IMR-90 (cell line): ENCODE data around the gene OBP2A. TPM values are rescaled to one million over a fixed set of nuclear protein-coding genes. Genes with fewer than 3 reads are reported as not detected.
"Not testable (repeated sequence)": the region's sequence is repeated elsewhere in the genome, so short reads cannot be mapped to it uniquely, and the experiment has no call there.

Experiments used
- ATAC-seq: fragments of 200-7000 bp; cut with Tn5 transposase; 2 replicates; pipeline ENCODE4 v1.9.1; 2020; ENCODE audit warnings: low read depth, mild to moderate bottlenecking, moderate library complexity
- BruUV-seq: library from RNA; stranded (reverse); fragments of 400-500 nt; replicated peaks from 2 replicates; lab custom pipeline; 2021; lab: Mats Ljungman, UMichigan
- CTCF ChIA-PET: fragments of 300-600 bp; formaldehyde crosslinking; extraction: SDS; loops from one replicate; lab custom pipeline; 2021; ENCODE audit warnings: antibody characterized with exemption; lab: Yijun Ruan, JAX
- POLR2A ChIA-PET: fragments of 300-600 bp; sonication (Branson Sonifier 250); formaldehyde crosslinking; loops from one replicate; lab custom pipeline; 2022; ENCODE audit warnings: antibody characterized with exemption; ENCODE audit not compliant: unreplicated experiment; lab: Charles Lee
- DNase-seq: peaks from one replicate; pipeline ENCODE4 v3.0.0; 2013
- H2AFZ ChIP-seq: replicated peaks from 2 replicates; pipeline ENCODE3; 2013; ENCODE audit warnings: low read length, mild to moderate bottlenecking; ENCODE audit not compliant: poor library complexity
- H2AK5ac ChIP-seq: 2 replicates; pipeline ENCODE4 v1.6.1; 2013; ENCODE audit warnings: low read depth, low read length, inconsistent platforms
- H2AK9ac ChIP-seq: replicated peaks from 2 replicates; pipeline ENCODE3; 2013; ENCODE audit warnings: mild to moderate bottlenecking, low read depth, low read length, moderate library complexity; ENCODE audit not compliant: poor library complexity
- H2BK120ac ChIP-seq: 2 replicates; pipeline ENCODE4 v1.6.1; 2013; ENCODE audit warnings: low read depth, low read length, inconsistent platforms
- H2BK15ac ChIP-seq: 3 replicates; pipeline ENCODE4 v1.6.1; 2013; ENCODE audit warnings: low read depth, low read length, inconsistent platforms
- H2BK20ac ChIP-seq: 2 replicates; pipeline ENCODE4 v1.6.1; 2013; ENCODE audit warnings: low read depth, mild to moderate bottlenecking, inconsistent platforms, low read length, moderate library complexity
- H2BK5ac ChIP-seq: 2 replicates; pipeline ENCODE4 v1.6.1; 2013; ENCODE audit warnings: mild to moderate bottlenecking, low read depth, low read length, inconsistent platforms; ENCODE audit not compliant: poor library complexity, severe bottlenecking
- H3K14ac ChIP-seq: replicated peaks from 2 replicates; pipeline ENCODE4 v1.6.1; 2013; ENCODE audit warnings: low read depth, low read length, inconsistent platforms
- H3K18ac ChIP-seq: 2 replicates; pipeline ENCODE4 v1.6.1; 2013; ENCODE audit warnings: low read depth, low read length, control low read depth
- H3K23ac ChIP-seq: 2 replicates; pipeline ENCODE4 v1.6.1; 2013; ENCODE audit warnings: low read depth, low read length, inconsistent platforms
- H3K27ac ChIP-seq: 2 replicates; pipeline ENCODE4 v1.5.1; 2013; ENCODE audit warnings: mild to moderate bottlenecking, control low read depth, low read length; ENCODE audit not compliant: insufficient read depth
- H3K27me3 ChIP-seq: 2 replicates; pipeline ENCODE4 v1.6.1; 2013; ENCODE audit warnings: low read length; ENCODE audit not compliant: control insufficient read depth, insufficient read depth
- H3K36me3 ChIP-seq: 2 replicates; pipeline ENCODE4 v1.6.1; 2013; ENCODE audit warnings: low read length, mixed read lengths; ENCODE audit not compliant: control insufficient read depth, insufficient read depth
- H3K4ac ChIP-seq: 2 replicates; pipeline ENCODE4 v1.6.1; 2013; ENCODE audit warnings: low read depth, low read length, inconsistent platforms
- H3K4me1 ChIP-seq: 2 replicates; pipeline ENCODE4 v1.6.1; 2013; ENCODE audit warnings: low read length, mixed read lengths; ENCODE audit not compliant: control insufficient read depth, insufficient read depth
- H3K4me2 ChIP-seq: 2 replicates; pipeline ENCODE4 v1.6.1; 2013; ENCODE audit warnings: low read depth, mild to moderate bottlenecking, control low read depth, low read length, moderate library complexity
- H3K4me3 ChIP-seq: 2 replicates; pipeline ENCODE4 v1.5.1; 2013; ENCODE audit warnings: low read depth, mild to moderate bottlenecking, control low read depth, low read length, moderate library complexity; ENCODE audit not compliant: insufficient read depth
- H3K56ac ChIP-seq: 2 replicates; pipeline ENCODE4 v1.6.1; 2013; ENCODE audit warnings: low read length, inconsistent platforms; ENCODE audit not compliant: insufficient read depth; ENCODE audit errors: extremely low read depth
- H3K79me1 ChIP-seq, 2 experiments: 2 replicates each; pipeline ENCODE4 v1.6.1; 2013; ENCODE audit warnings: low read length in 2 of 2, inconsistent platforms in 1 of 2, low read depth in 1 of 2
- H3K9ac ChIP-seq: 2 replicates; pipeline ENCODE4 v1.6.1; 2013; ENCODE audit warnings: low read depth, low read length, control low read depth
- H3K9me1 ChIP-seq: 2 replicates; pipeline ENCODE4 v1.6.1; 2013; ENCODE audit warnings: low read length, inconsistent platforms; ENCODE audit not compliant: insufficient read depth
- H3K9me3 ChIP-seq: 2 replicates; pipeline ENCODE4 v1.6.1; 2013; ENCODE audit warnings: low read length; ENCODE audit not compliant: control insufficient read depth, insufficient read depth
- H4K20me1 ChIP-seq: 2 replicates; pipeline ENCODE4 v1.6.1; 2013; ENCODE audit warnings: low read length, inconsistent platforms; ENCODE audit not compliant: insufficient read depth
- H4K5ac ChIP-seq: 2 replicates; pipeline ENCODE4 v1.6.1; 2013; ENCODE audit warnings: mild to moderate bottlenecking, low read depth, low read length, control low read depth
- H4K8ac ChIP-seq, 2 experiments: 2 replicates each; pipeline ENCODE4 v1.6.1; 2013; ENCODE audit warnings: low read depth in 2 of 2, low read length in 2 of 2, control low read depth in 1 of 2, inconsistent platforms in 1 of 2
- H4K91ac ChIP-seq: 2 replicates; pipeline ENCODE4 v1.6.1; 2013; ENCODE audit warnings: low read depth, low read length, inconsistent platforms; ENCODE audit not compliant: insufficient read depth
- CTCF ChIP-seq: conservative IDR thresholded peaks from 2 replicates; pipeline ENCODE4 v1.5.1; 2012; ENCODE audit warnings: mild to moderate bottlenecking, low read depth, low read length, improper control_type of control experiment
- MAZ ChIP-seq: IDR thresholded peaks from 2 replicates; pipeline ENCODE4 v1.6.1; 2012; ENCODE audit warnings: low read depth, mild to moderate bottlenecking, low read length, improper control_type of control experiment, moderate library complexity, borderline replicate concordance
- MXI1 ChIP-seq: IDR thresholded peaks from 2 replicates; pipeline ENCODE4 v1.6.1; 2012; ENCODE audit warnings: low read depth, mild to moderate bottlenecking, low read length, moderate library complexity, borderline replicate concordance
- RAD21 ChIP-seq: IDR thresholded peaks from 2 replicates; pipeline ENCODE4 v1.6.1; 2012; ENCODE audit warnings: low read length, improper control_type of control experiment
- WGBS, 2 experiments: methylation state at CpG; one replicate each; pipeline versions ENCODE4 v1.1.5 to v1.1.7; 2013; ENCODE audit warnings: missing lambda C conversion rate in 2 of 2; ENCODE audit not compliant: insufficient read length in 1 of 2; ENCODE audit errors: extremely low coverage in 2 of 2; 5-methylcytosine and 5-hydroxymethylcytosine counted together
- dilution Hi-C: fragments of 300-500 bp; cut with HindIII; formaldehyde crosslinking; loops from one replicate; pipeline ENCODE4 v1.14.3; 2018; ENCODE audit warnings: low sequenced_read_pairs; ENCODE audit not compliant: unreplicated experiment
- in situ Hi-C: fragments of 300-500 bp; cut with MboI; formaldehyde crosslinking; loops from 3 replicates; pipeline ENCODE4 v1.14.3; 2019; ENCODE audit warnings: low sequenced_read_pairs, inconsistent platforms, mixed read lengths
- intact Hi-C: fragments of 100-400 bp; cut with micrococcal nuclease; formaldehyde crosslinking; loops from 2 replicates; pipeline ENCODE4 v1.10.0; 2022
- polyA plus RNA-seq, 3 experiments: library from polyadenylated mRNA; depleted of rRNA; stranded (reverse); fragments of >200 nt; gene quantifications; 2 replicates each; pipeline ENCODE4 v1.2.3, GENCODE V29; 2012; ENCODE audit warnings: low replicate concordance in 1 of 3
- total RNA-seq: library from RNA; depleted of rRNA; stranded (reverse); fragments of >200 nt; gene quantifications from 2 replicates; pipeline ENCODE4 v1.2.3, GENCODE V29; 2012

Gene OBP2A
- total and polyA plus RNA-seq, 2 of the 4 experiments (the other 2 are of a cell fraction): not detected

DNA sequence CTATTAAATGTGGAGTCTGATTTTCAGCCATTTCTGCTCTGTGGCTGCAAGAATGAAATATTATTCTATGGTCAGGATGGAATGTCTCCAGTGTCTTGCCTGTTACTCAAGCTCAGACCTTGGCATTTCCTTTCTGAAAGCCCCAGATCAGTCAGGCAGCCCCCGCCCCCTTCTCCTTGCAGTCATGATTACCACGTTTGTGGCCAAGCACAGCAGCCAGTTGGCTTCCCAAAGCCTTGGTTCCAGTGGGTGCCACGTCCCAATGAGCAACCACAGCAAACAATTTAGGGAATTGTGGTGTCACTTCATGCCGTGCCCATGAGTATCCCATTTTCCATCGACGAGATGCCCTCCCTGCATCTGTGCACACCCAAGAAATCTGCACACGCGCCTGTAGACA, 9.7 kb upstream of the OBP2A start:
- Histone ChIP-seq H3K4me3 (no peak overlapping the region), H3K4me1 (no peaks in the 10 kb centered on the region), H3K4me2 (no peak overlapping the region), H3K9me3 (no peaks in the 10 kb centered on the region), H3K9ac (no peak overlapping the region), H4K20me1 (no peaks in the 10 kb centered on the region), H3K18ac (no peak overlapping the region), H2AK5ac (no peak overlapping the region), H3K4ac (no peak overlapping the region), H2BK15ac (no peak overlapping the region), H4K91ac (no peak overlapping the region), H2BK5ac (no peak overlapping the region), H2BK120ac (no peak overlapping the region), H3K14ac (no peak overlapping the region), H2AFZ (no peak overlapping the region), H3K27me3 (peaks cover 5% of the 10 kb centered on the region), H3K36me3 (no peaks in the 10 kb centered on the region), H2BK20ac (no peak overlapping the region), H2AK9ac (no peak overlapping the region), H3K9me1 (no peaks in the 10 kb centered on the region), H3K23ac (no peak overlapping the region), H4K5ac (no peak overlapping the region), H3K79me1 (no peaks in the 10 kb centered on the region), H3K27ac (no peak overlapping the region), H4K8ac (no peak overlapping the region), H3K56ac (no peak overlapping the region)
- WGBS, 2 experiments: no CpG with 5 or more reads among the region's 8 CpGs
- ATAC-seq (peak; percentile 37), DNase-seq (peak; percentile 34)
- TF ChIP-seq MXI1 (no peak), CTCF (no peak), RAD21 (no peak), MAZ (no peak)
- dilution Hi-C loops (no loop called here), in situ Hi-C loops (no loop called here), intact Hi-C loops (no loop called here)
- POLR2A ChIA-PET: no interaction called here
- CTCF ChIA-PET: no interaction called here
- no TSS peak for BruUV-seq

DNA sequence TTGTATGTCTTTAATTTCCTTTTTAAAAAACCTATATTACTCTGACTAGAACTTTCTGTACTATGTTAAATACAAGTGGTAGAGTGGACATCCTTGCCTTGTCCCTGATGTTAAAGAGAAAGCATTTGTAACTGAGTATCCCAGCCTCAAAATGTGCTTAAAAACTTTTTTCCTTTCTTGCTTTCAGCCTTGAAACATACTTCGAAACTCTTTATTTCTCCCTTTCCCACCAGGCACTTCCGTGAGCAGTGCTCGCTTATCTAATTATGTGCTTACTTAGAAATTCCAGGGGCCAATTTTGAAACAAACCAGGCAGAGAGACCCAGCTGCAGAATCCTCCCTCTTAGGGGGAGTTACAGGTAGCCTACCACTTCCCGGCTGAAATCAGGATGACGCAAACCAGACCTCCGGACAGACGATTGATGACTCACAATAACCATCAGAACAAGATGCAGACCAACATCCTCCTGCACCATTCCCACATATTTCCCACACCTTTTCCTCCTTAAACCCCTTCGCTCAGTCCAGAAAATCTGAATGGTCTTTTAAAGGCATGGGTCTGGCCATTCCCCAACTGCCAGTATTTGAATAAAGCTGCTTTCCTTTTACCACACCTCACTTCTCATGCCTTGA, 2.5 kb upstream of the OBP2A start:
- H3K79me1 ChIP-seq, H3K4me3 ChIP-seq, H3K9ac ChIP-seq, H2AK5ac ChIP-seq, H4K8ac ChIP-seq, H3K27me3 ChIP-seq, H3K14ac ChIP-seq, in situ Hi-C loops, BruUV-seq, dilution Hi-C loops, H3K4me1 ChIP-seq, H2BK15ac ChIP-seq, H3K18ac ChIP-seq, H3K23ac ChIP-seq, ATAC-seq, H2BK120ac ChIP-seq, H3K9me1 ChIP-seq, H3K4ac ChIP-seq, POLR2A ChIA-PET, H2AK9ac ChIP-seq, intact Hi-C loops, H3K4me2 ChIP-seq, H4K91ac ChIP-seq, H3K56ac ChIP-seq, H2BK20ac ChIP-seq, H4K5ac ChIP-seq, H3K27ac ChIP-seq, H2AFZ ChIP-seq, H4K20me1 ChIP-seq, H3K9me3 ChIP-seq, H3K36me3 ChIP-seq, H2BK5ac ChIP-seq: not testable (repeated sequence)
- CTCF ChIA-PET: interaction anchor here (0.6 kb wide), 1 partner anchor 43 kb away, joined by 3 read pairs; no protein-coding TSS in a partner anchor
- WGBS, 2 experiments: 9% methylated on average over 4 of the region's 8 CpGs; no CpG with 5 or more reads in 1 of the 2 experiments
- peak; percentile 17 for DNase-seq
